Glomerular visceral epithelial cell (primary cell): ENCODE data around the gene PKP4.

ENCODE experiments used
- DNase-seq: peaks from one replicate; pipeline ENCODE4 v3.0.0-alpha.2; 2016; ENCODE audit errors: extremely low spot score

The PKP4 gene

DNA sequence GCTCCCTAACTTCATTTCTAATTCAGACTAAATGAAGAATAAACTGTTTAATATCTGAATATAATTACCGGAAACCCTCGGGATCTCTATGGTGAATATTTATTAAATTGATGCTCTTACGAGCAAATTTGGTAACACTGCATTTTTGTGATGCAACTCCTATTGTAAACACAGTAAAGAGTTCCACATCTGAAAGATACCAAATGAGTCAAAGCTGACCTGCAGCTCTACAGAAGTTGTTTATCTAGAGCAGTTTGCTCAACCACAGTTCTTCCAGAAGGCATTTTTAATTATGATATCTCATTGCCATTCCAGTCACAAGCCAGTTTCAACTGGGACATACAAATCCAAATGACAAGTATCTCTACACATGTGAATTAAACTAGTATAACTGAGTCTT is 129.7 kb downstream of the PKP4 start:
- no peak for DNase-seq

DNA sequence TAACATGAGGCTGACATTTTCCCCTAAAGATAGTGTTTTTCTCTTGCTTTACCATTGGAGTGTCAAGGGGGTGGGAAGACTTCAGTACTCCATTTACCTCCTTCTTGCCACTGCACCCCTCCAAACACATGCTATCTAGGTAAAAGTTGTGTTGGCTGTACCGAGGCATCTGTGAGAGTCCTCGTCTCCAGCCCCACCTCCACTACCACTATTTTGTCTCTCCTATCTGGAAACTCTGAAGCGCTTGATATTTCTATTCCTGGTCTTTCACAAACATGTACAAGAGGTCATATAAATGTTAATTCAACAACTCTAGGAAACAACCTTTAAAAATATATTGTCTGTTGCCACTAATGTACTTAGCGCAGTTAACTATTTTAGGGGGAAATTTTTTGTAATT is 132.6 kb downstream of the PKP4 start:
- DNase-seq: no peak

- no peak for DNase-seq
Measured at GRCh38 chr2:158598862-158599517, 142.2 kb downstream of the PKP4 start.

GRCh38 chr2:158599609-158600008 is 142.9 kb downstream of the PKP4 start:
- no peak for DNase-seq

DNA sequence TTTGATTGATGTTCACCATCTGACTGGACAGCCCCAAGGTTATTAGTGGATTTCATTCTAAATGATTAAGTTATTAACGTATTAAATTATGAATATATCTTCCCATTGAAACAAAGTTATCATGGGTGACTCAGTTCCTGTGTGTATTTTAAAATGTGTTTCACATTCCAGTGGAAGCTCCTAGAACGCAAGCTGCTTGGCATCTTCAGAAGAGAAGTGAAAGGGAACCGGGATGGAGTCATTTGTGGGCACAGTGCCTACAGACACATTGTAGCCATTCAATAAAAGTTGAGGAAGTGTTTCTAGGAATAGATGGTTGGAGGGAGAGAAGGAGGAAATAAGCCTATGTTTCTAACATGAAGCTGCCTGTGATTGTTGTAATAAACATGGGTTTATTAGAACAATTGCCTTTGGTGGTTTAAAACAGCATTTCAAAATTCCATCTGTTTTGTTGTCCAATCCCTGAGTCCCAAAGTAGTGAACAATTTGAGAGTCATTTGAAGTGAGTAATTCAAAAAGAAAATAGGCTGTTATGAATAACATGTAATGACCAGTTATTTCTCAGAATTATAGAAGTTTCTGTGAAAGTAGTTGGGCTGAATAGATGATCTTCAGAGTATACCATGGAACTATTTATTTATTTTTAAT is 143.5 kb downstream of the PKP4 start:
- peak; percentile 86 for DNase-seq

DNA sequence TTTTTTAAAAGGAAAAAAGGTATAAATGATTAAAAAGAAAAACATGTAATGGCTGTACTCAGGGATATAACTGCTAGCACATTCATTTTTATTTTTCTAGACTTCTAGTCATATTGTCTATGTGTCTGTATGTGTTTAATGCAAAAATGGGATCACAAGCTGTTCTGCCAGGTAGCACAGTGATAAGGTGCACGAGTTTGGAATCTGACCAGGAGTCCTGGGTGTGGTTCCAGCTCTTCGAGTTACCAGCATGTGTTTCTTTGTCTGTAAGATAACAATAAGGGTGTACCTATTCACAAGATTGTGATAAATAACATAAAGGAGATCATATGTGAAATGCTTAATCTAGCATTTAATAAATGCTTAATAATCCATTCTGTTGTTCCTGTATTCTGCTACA is 145.3 kb downstream of the PKP4 start:
- DNase-seq: no peak

DNA sequence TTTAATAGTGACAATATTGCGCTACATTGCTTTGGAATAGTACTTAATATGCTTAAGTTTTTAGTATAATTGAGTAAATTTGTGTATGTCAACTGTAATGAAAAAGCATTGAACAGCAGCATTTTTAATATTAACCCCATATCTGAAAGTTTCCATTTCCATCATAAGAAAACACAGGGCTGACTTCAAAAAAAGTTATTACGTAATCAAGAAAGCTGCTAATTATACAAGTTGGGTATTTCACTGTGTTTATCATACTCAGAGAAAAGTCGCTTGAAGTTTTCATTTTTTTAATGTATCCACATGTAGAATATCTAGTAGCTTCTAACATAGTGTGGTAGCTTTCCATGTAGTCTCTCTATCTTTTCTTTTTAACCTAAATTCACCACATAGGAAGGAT is 146.5 kb downstream of the PKP4 start:
- no peak for DNase-seq

- no peak for DNase-seq
Measured at GRCh38 chr2:158603986-158604385, 147.2 kb downstream of the PKP4 start.

GRCh38 chr2:158610059-158610458 is 153.3 kb downstream of the PKP4 start:
- DNase-seq: no peak

DNA sequence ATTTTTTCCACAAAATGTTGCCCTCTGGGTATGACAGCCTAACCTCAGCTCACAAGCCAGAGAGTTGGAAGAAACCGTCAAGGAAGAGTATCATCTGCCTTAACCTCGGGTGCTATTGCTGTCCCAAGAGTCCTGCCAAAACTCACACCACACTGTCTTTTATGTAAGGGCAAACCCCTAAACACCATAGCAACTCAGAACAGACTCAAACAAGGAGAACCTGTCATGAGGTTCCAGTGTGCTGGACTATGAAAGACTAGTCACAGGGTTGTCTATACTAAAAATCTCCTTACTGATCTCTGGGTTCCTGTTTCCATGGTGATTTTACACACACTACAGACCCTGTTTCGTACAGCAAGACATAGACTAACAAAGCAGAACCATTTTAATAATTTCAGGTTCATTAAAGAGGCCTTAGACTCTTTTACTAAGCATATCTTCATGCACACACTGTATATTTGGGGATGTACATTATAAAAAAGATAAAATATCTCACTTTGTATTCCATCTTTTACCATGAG is 159.8 kb downstream of the PKP4 start:
- DNase-seq: no peak

DNA sequence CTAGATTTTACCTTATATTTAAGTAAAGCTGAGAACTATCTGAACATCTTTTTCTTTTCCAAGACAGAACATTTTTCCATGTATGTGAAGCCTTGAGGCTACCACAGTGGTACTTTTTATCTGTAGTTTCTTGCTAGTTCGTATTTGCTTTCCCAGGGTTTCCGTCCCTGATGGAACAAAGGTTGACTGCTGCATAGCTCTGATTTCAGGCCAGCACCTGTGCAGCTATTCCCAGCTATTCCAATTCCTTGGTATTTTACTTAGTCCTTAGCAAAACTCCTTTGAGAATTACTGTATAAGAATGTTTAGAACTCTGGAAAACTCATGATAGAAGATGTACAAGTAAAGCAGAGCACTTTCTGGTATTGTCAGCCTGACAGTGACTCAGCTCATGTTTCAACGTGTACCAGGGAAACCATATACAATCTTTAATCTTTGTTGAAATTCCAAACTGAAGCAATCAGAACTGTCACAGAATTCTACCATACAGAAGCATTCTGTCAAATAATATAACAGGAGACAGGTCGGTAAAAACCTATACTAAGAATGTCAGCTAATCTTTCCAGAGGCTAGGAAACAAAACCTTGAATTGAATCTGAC is 162.2 kb downstream of the PKP4 start:
- DNase-seq: peak; percentile 9

- peak; percentile 48 for DNase-seq
Measured at GRCh38 chr2:158619496-158619895, 162.7 kb downstream of the PKP4 start.

DNA sequence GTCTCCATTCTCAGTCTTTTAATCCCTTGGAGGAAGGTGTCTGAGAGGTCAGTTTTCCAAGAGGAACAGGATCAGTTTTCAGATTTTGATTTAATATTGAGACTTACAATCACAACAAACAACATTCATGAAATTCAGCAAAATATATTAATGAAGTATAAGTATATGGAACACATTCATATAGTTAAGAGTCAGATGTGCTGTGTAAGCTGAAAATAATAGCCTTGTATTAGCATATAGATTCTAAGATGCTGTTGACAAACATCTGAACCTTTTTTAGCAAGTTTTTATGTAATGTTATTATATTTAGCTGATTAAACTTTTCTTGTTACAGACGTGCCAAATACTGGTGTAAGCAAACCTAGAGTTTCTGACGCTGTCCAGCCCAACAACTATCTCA is 163.9 kb downstream of the PKP4 start:
- DNase-seq: no peak

- no peak for DNase-seq
Measured at GRCh38 chr2:158624071-158624667, 167.4 kb downstream of the PKP4 start.

DNA sequence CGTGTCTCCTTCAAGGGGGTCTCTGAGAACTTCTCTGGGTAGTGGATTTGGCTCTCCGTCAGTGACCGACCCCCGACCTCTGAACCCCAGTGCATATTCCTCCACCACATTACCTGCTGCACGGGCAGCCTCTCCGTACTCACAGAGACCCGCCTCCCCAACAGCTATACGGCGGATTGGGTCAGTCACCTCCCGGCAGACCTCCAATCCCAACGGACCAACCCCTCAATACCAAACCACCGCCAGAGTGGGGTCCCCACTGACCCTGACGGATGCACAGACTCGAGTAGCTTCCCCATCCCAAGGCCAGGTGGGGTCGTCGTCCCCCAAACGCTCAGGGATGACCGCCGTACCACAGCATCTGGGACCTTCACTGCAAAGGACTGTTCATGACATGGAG is 168.2 kb downstream of the PKP4 start:
- no peak for DNase-seq

DNA sequence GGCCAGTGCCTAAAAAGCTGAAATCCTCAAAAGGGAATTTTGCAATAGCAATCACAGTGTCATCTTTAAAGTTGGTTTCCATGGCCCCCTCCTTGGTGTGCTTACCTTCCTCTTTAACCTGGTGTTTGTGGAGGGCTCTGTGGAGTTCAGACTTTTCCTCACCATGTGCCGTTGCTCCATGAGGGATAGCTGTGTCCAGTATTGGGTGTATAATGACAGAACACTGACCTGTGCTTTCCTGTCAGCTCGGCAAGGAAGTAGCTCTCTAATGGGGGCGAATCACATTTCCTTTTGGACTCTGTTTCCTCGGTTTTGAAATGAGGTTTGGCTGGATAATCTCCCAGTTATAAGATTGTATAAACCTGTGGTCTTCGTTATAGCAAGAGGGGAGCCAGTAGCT is 172.4 kb downstream of the PKP4 start:
- no peak for DNase-seq

GRCh38 chr2:158633261-158633660 is 176.5 kb downstream of the PKP4 start:
- DNase-seq: no peak

DNA sequence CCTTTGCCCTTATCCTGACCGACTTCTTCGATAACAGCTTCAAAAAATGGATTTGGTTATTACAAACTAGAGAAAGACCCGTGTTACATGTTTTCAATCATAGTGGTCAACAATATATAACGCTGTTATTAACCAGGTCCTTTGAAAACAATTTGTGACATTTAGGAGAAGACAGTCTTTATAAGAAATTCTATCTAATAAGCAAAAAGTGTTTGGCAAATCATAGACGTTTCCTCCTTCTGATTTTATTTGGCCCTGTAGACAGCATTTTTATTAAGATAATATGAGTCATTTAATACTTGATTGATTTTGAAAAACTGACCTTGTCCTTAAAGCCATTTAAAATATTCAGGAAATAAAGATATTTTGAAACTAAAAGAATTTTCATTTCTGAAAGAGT is 177.9 kb downstream of the PKP4 start:
- no peak for DNase-seq

DNA sequence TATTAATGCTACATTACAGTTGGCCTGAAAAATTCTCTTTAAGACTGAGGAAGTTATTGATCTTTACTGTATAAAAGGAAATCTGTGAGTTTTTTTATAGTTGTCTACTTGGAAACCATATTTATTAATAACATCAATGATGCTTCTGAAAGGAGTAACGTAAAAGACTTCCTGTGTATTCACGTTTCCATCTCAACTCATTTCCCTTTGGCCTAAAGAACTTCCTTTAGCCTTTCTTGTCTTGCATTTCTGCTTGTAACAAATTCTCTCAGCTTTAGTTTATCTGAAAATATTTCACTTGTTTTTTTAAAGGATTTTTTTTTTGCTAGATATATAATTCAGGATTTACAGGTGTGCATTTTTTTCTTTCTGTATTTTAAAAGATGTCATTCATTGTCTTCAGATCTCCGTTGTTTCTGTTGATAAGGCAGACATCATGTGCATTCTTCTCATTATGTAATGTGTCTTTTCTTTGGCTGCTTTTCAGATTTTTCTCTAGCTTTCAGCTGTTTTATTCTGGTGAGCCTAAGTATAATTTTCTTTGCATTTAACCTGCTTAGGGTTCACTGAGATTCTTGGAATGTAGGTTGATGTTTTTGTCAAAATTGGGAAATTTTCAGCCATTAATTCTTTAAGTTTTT is 179.3 kb downstream of the PKP4 start:
- DNase-seq: no peak

- no peak for DNase-seq
Measured at GRCh38 chr2:158637357-158637756, 180.6 kb downstream of the PKP4 start.

- DNase-seq: peak; percentile 74
Measured at GRCh38 chr2:158644139-158644538, 187.4 kb downstream of the PKP4 start.

GRCh38 chr2:158645299-158645698 is 188.5 kb downstream of the PKP4 start:
- no peak for DNase-seq
